HEK293 (cell line): ENCODE data around the gene ARPC4.

ENCODE experiments used
- CTCF ChIA-PET: fragments of 350-600 bp; formaldehyde crosslinking; extraction: SDS; loops from one replicate; lab custom pipeline; 2021; ENCODE audit warnings: antibody characterized with exemption; lab: Yijun Ruan, JAX
- POLR2A ChIA-PET: fragments of 300-600 bp; formaldehyde crosslinking; extraction: SDS; loops from one replicate; lab custom pipeline; 2020; ENCODE audit warnings: antibody characterized with exemption, inconsistent platforms; lab: Yijun Ruan, JAX
- H3K27ac ChIP-seq: fragments of 200-500 bp; sonication (Bioruptor generic); 2 replicates; pipeline ENCODE4 v1.5.1; 2014; ENCODE audit warnings: low read depth, low read length, control low read depth, inconsistent platforms; ENCODE audit errors: extremely low read depth
- H3K36me3 ChIP-seq, 2 experiments: fragments of 200-500 bp in 1 of 2; sonication (Bioruptor generic) in 1 of 2; 1 replicate in 1 of 2; 2 replicates in 1 of 2; pipeline ENCODE4 v1.5.1; 2014 to 2017; ENCODE audit warnings: inconsistent platforms in 2 of 2, low read length in 2 of 2; ENCODE audit not compliant: control insufficient read depth in 2 of 2, insufficient read depth in 1 of 2
- H3K4me1 ChIP-seq: fragments of 200-500 bp; sonication (Bioruptor generic); 2 replicates; pipeline ENCODE4 v1.5.1; 2014; ENCODE audit warnings: mild to moderate bottlenecking, low read length, inconsistent platforms; ENCODE audit not compliant: control insufficient read depth, insufficient read depth
- H3K4me3 ChIP-seq: 2 replicates; pipeline ENCODE4 v1.5.1; 2011; ENCODE audit warnings: low read depth, mild to moderate bottlenecking, control low read depth, low read length, moderate library complexity
- H3K9me3 ChIP-seq: fragments of 200-500 bp; sonication (Bioruptor generic); 2 replicates; pipeline ENCODE4 v1.5.1; 2014; ENCODE audit warnings: low read depth, low read length, inconsistent platforms; ENCODE audit not compliant: control insufficient read depth, insufficient read depth
- BCL6B ChIP-seq: fragments of 450-650 bp; formaldehyde crosslinking; IDR thresholded peaks from 2 replicates; pipeline ENCODE4 v1.5.1; 2017; ENCODE audit warnings: missing biosample characterization, missing genetic modification characterization
- PBX3 ChIP-seq: sonication (generic); formaldehyde crosslinking; IDR thresholded peaks from 2 replicates; pipeline ENCODE4 v1.8.1; 2022; ENCODE audit warnings: mild to moderate bottlenecking, moderate library complexity, missing genetic modification reagents
- PRDM1 ChIP-seq: fragments of 450-650 bp; formaldehyde crosslinking; IDR thresholded peaks from 2 replicates; pipeline ENCODE4; 2016; ENCODE audit warnings: missing biosample characterization, missing genetic modification characterization
- PRDM2 ChIP-seq: fragments of 450-650 bp; formaldehyde crosslinking; IDR thresholded peaks from 2 replicates; pipeline ENCODE4 v1.5.1; 2016; ENCODE audit warnings: missing biosample characterization, missing genetic modification characterization, borderline replicate concordance
- PRDM6 ChIP-seq: fragments of 450-650 bp; formaldehyde crosslinking; IDR thresholded peaks from 2 replicates; pipeline ENCODE4 v1.5.1; 2017; ENCODE audit warnings: missing biosample characterization, missing genetic modification characterization
- WT1 ChIP-seq: fragments of 450-650 bp; formaldehyde crosslinking; IDR thresholded peaks from 2 replicates; pipeline ENCODE4 v1.5.1; 2016; ENCODE audit warnings: missing biosample characterization, missing genetic modification characterization
- YY1 ChIP-seq: fragments of 450-650 bp; formaldehyde crosslinking; IDR thresholded peaks from 2 replicates; pipeline ENCODE4 v1.5.1; 2018; ENCODE audit warnings: missing biosample characterization, missing genetic modification characterization
- ZNF23 ChIP-seq: fragments of 450-650 bp; formaldehyde crosslinking; IDR thresholded peaks from 2 replicates; pipeline ENCODE4 v1.5.1; 2016; ENCODE audit warnings: missing biosample characterization, missing genetic modification characterization, borderline replicate concordance
- ZNF280D ChIP-seq: fragments of 450-650 bp; formaldehyde crosslinking; IDR thresholded peaks from 2 replicates; pipeline ENCODE4 v1.5.1; 2016; ENCODE audit warnings: missing biosample characterization, missing genetic modification characterization
- ZNF398 ChIP-seq: fragments of 450-650 bp; formaldehyde crosslinking; IDR thresholded peaks from 2 replicates; pipeline ENCODE4 v1.5.1; 2017; ENCODE audit warnings: missing biosample characterization, missing genetic modification characterization
- ZNF544 ChIP-seq: fragments of 450-650 bp; formaldehyde crosslinking; IDR thresholded peaks from 2 replicates; pipeline ENCODE4 v1.5.0; 2017; ENCODE audit warnings: missing biosample characterization, missing genetic modification characterization
- ZNF580 ChIP-seq: fragments of 450-650 bp; formaldehyde crosslinking; IDR thresholded peaks from 2 replicates; pipeline ENCODE4 v1.5.1; 2016; ENCODE audit warnings: missing biosample characterization, missing genetic modification characterization
- ZNF645 ChIP-seq: fragments of 450-650 bp; formaldehyde crosslinking; IDR thresholded peaks from 2 replicates; pipeline ENCODE4; 2016; ENCODE audit warnings: missing biosample characterization, missing genetic modification characterization
- ZNF785 ChIP-seq: fragments of 450-650 bp; formaldehyde crosslinking; IDR thresholded peaks from 2 replicates; pipeline ENCODE4 v1.5.1; 2016; ENCODE audit warnings: missing biosample characterization, missing genetic modification characterization
- ZSCAN23 ChIP-seq: fragments of 450-650 bp; formaldehyde crosslinking; IDR thresholded peaks from 2 replicates; pipeline ENCODE4 v1.5.1; 2016; ENCODE audit warnings: missing biosample characterization, missing genetic modification characterization
- ZXDB ChIP-seq: fragments of 450-650 bp; formaldehyde crosslinking; IDR thresholded peaks from 2 replicates; pipeline ENCODE4 v1.5.1; 2016; ENCODE audit warnings: missing biosample characterization, missing genetic modification characterization

Gene ARPC4

GRCh38 chr3:9820543-9820942 is 27.7 kb downstream of the ARPC4 start:
- H3K9me3 ChIP-seq: no peaks in the 10 kb centered on the region
- TF ChIP-seq ZNF785 (tag by site-specific recombination): no peak
- no peak for TF ChIP-seq ZNF580 (tag by site-specific recombination)
- TF ChIP-seq ZSCAN23 (tag by site-specific recombination): no peak
- no peak for TF ChIP-seq ZNF544
- TF ChIP-seq PRDM2 (tag by site-specific recombination): no peak
- TF ChIP-seq ZNF398 (tag by site-specific recombination): no peak
- no peak for TF ChIP-seq WT1
- no peak for TF ChIP-seq YY1
- no peak for TF ChIP-seq PRDM1 (tag by site-specific recombination)
- no peak for TF ChIP-seq ZNF280D (tag by site-specific recombination)
- ChIA-PET CTCF (interaction anchor here (0.6 to 0.8 kb wide), 3 partner anchors 126 to 309 kb away, joined by 3 to 4 read pairs (median 3); no protein-coding TSS in a partner anchor), POLR2A (interaction anchor here (0.5 kb wide), 1 partner anchor 11 kb away, joined by 3 read pairs; no protein-coding TSS in a partner anchor)
- peaks cover 5 to 40% of the 10 kb centered on the region in 2 experiments; a peak in 2 of 3 replicates for H3K36me3 ChIP-seq
- H3K27ac ChIP-seq: no peak overlapping the region
- no peaks in the 10 kb centered on the region for H3K4me1 ChIP-seq
- no peak overlapping the region for H3K4me3 ChIP-seq

GRCh38 chr3:9820946-9821345 is 28.1 kb downstream of the ARPC4 start:
- Histone ChIP-seq H3K4me1 (no peaks in the 10 kb centered on the region), H3K27ac (no peak overlapping the region), H3K36me3 (peaks cover 5 to 40% of the 10 kb centered on the region in 2 experiments; a peak in 2 of 3 replicates), H3K9me3 (no peaks in the 10 kb centered on the region), H3K4me3 (no peak overlapping the region)
- ChIA-PET POLR2A (no interaction called here), CTCF (interaction anchor here (0.7 to 0.9 kb wide), 2 partner anchors 105 to 859 kb away, joined by 3 read pairs; no protein-coding TSS in a partner anchor)
- TF ChIP-seq BCL6B (tag by site-specific recombination): no peak
- no peak for TF ChIP-seq PRDM6 (tag by site-specific recombination)
- no peak for TF ChIP-seq ZNF645 (tag by site-specific recombination)
- TF ChIP-seq ZXDB (tag by site-specific recombination): no peak
- no peak for TF ChIP-seq PBX3
- TF ChIP-seq ZNF23: no peak
